B cell (primary cell): ENCODE measurements around the gene ERCC2. TPM values are rescaled to one million over a fixed set of nuclear protein-coding genes. Genes with fewer than 3 reads are reported as not detected.
A peak's percentile ranks its signal among the peaks of the same experiment; 100 is the strongest.

Source experiments
- ATAC-seq: fragments of 200-7000 bp; cut with Tn5 transposase; one replicate; pipeline ENCODE4 v1.10.0; 2021; ENCODE audit warnings: low read depth, mild to moderate bottlenecking, moderate number of reproducible peaks, moderate library complexity
- CTCF ChIA-PET: fragments of 350-600 bp; sonication (Branson Sonifier 250); formaldehyde crosslinking; loops from one replicate; lab custom pipeline; 2021; ENCODE audit warnings: antibody characterized with exemption, inconsistent platforms; lab: Charles Lee
- POLR2A ChIA-PET: fragments of 350-600 bp; sonication (Branson Sonifier 250); formaldehyde crosslinking; loops from one replicate; lab custom pipeline; 2021; ENCODE audit warnings: antibody characterized with exemption; lab: Charles Lee
- DNase-seq: peaks from one replicate; pipeline ENCODE4 v3.0.0; 2013
- H2AFZ ChIP-seq: 2 replicates; pipeline ENCODE4 v1.6.1; 2012; ENCODE audit warnings: mild to moderate bottlenecking, low read depth, low read length; ENCODE audit not compliant: insufficient read depth, poor library complexity, severe bottlenecking
- H3K27ac ChIP-seq, 2 donors: 1 replicate in 1 of 2; 2 replicates in 1 of 2; pipeline ENCODE4 v1.5.1; 2012 to 2013; ENCODE audit warnings: low read length in 2 of 2, mild to moderate bottlenecking in 2 of 2, moderate library complexity in 1 of 2
- H3K27me3 ChIP-seq, 4 experiments: fragments of 200-600 bp in 1 of 4; sonication (generic) in 1 of 4; replicated peaks in 1 of 4; 1 replicate in 2 of 4; 2 replicates in 2 of 4; pipeline versions ENCODE4 v1.6.1 to v1.7.0; 2013 to 2016; ENCODE audit warnings: low read length in 3 of 4, mild to moderate bottlenecking in 2 of 4, mixed read lengths in 1 of 4, moderate library complexity in 1 of 4; ENCODE audit not compliant: insufficient read depth in 4 of 4, control insufficient read depth in 3 of 4; ENCODE audit errors: control extremely low read depth in 1 of 4
- H3K36me3 ChIP-seq, 2 experiments: replicated peaks in 1 of 2; 1 replicate in 1 of 2; 2 replicates in 1 of 2; pipeline versions ENCODE4 v1.6.1 to v1.7.1; 2013; ENCODE audit warnings: low read length in 1 of 2; ENCODE audit not compliant: insufficient read depth in 2 of 2, control insufficient read depth in 1 of 2; ENCODE audit errors: control extremely low read depth in 1 of 2, extremely low read depth in 1 of 2
- H3K4me1 ChIP-seq, 2 donors: fragments of 200-600 bp in 1 of 2; sonication (generic) in 1 of 2; 1 replicate in 1 of 2; 2 replicates in 1 of 2; pipeline versions ENCODE4 v1.5.1 to v1.6.1; 2013 to 2017; ENCODE audit warnings: low read length in 2 of 2; ENCODE audit not compliant: control insufficient read depth in 2 of 2, insufficient read depth in 2 of 2
- H3K4me2 ChIP-seq: replicated peaks from 2 replicates; pipeline ENCODE3; 2012; ENCODE audit warnings: mild to moderate bottlenecking, low read depth, low read length; ENCODE audit not compliant: poor library complexity, severe bottlenecking
- H3K4me3 ChIP-seq, 5 experiments: fragments of 200-600 bp in 1 of 5; sonication (generic) in 1 of 5; 1 replicate in 3 of 5; 2 replicates in 2 of 5; pipeline versions ENCODE4 v1.5.1 to v1.7.0; 2011 to 2016; ENCODE audit warnings: low read length in 4 of 5, mild to moderate bottlenecking in 4 of 5, low read depth in 2 of 5, control low read depth in 1 of 5, moderate library complexity in 1 of 5; ENCODE audit not compliant: insufficient read depth in 1 of 5; ENCODE audit errors: control extremely low read depth in 1 of 5, extremely low read depth in 1 of 5
- H3K79me2 ChIP-seq: fragments of 200-600 bp; sonication (generic); one replicate; pipeline ENCODE4 v1.6.0; 2016; ENCODE audit warnings: low read length; ENCODE audit not compliant: control insufficient read depth, insufficient read depth
- H3K9ac ChIP-seq: fragments of 200-600 bp; sonication (generic); 2 replicates; pipeline ENCODE4 v1.6.1; 2017; ENCODE audit warnings: mild to moderate bottlenecking, low read length, moderate library complexity
- H3K9me3 ChIP-seq, 3 donors: one replicate each; pipeline versions ENCODE4 v1.6.1 to v1.7.1; 2013; ENCODE audit warnings: low read length in 2 of 3; ENCODE audit not compliant: control insufficient read depth in 2 of 3, insufficient read depth in 1 of 3; ENCODE audit errors: control extremely low read depth in 1 of 3
- H4K20me1 ChIP-seq: 2 replicates; pipeline ENCODE4 v1.6.0; 2012; ENCODE audit warnings: mild to moderate bottlenecking, low read length; ENCODE audit not compliant: insufficient read depth, control insufficient read depth, poor library complexity, severe bottlenecking
- H3K27ac Mint-ChIP-seq: one replicate; pipeline ENCODE4 v1.8.0; 2021; ENCODE audit warnings: mixed read lengths
- H3K27me3 Mint-ChIP-seq: one replicate; pipeline ENCODE4 v1.8.0; 2021; ENCODE audit warnings: mixed read lengths
- H3K4me1 Mint-ChIP-seq: one replicate; pipeline ENCODE4 v1.8.0; 2021; ENCODE audit warnings: mixed read lengths
- H3K4me3 Mint-ChIP-seq: one replicate; pipeline ENCODE4 v1.8.0; 2021; ENCODE audit warnings: mixed read lengths
- H3K9me3 Mint-ChIP-seq: one replicate; pipeline ENCODE4 v1.8.0; 2022; ENCODE audit warnings: mixed read lengths; ENCODE audit not compliant: insufficient read depth
- EZH2 ChIP-seq: IDR thresholded peaks from 2 replicates; pipeline ENCODE4 v1.6.1; 2012; ENCODE audit warnings: borderline replicate concordance, low read depth, mild to moderate bottlenecking, moderate library complexity, low read length; ENCODE audit not compliant: insufficient read depth, poor library complexity, severe bottlenecking
- WGBS: methylation state at CpG from one replicate; pipeline ENCODE4 v1.1.5; 2013; ENCODE audit warnings: missing lambda C conversion rate; ENCODE audit not compliant: insufficient coverage; 5-methylcytosine and 5-hydroxymethylcytosine counted together
- intact Hi-C: fragments of 100-400 bp; cut with micrococcal nuclease; formaldehyde crosslinking; loops from one replicate; pipeline ENCODE4 v1.10.0; 2022
- polyA plus RNA-seq: library from polyadenylated mRNA; depleted of rRNA; stranded (reverse); fragments of >200 nt; gene quantifications from 2 replicates; pipeline ENCODE4 v1.2.3, GENCODE V29; 2012
- total RNA-seq, 2 donors: library from RNA; stranded (reverse); fragments of 120-200 nt in 1 of 2; gene quantifications; 1 replicate in 1 of 2; 2 replicates in 1 of 2; pipeline versions ENCODE4 v1.2.3 to v1.2.4, GENCODE V29; 2013 to 2022
- TF ChIP-seq, protein P1 (sequence below): fragments of 200-600 bp; IDR thresholded peaks from one replicate; pipeline ENCODE4 v1.8.0; 2022; ENCODE audit warnings: antibody characterized with exemption, mild to moderate bottlenecking

The ERCC2 gene
- total and polyA plus RNA-seq, 2 donors (not counting 1 experiment from before 2014, with no cell fraction given), result 20.8 to 26.5 TPM

DNA sequence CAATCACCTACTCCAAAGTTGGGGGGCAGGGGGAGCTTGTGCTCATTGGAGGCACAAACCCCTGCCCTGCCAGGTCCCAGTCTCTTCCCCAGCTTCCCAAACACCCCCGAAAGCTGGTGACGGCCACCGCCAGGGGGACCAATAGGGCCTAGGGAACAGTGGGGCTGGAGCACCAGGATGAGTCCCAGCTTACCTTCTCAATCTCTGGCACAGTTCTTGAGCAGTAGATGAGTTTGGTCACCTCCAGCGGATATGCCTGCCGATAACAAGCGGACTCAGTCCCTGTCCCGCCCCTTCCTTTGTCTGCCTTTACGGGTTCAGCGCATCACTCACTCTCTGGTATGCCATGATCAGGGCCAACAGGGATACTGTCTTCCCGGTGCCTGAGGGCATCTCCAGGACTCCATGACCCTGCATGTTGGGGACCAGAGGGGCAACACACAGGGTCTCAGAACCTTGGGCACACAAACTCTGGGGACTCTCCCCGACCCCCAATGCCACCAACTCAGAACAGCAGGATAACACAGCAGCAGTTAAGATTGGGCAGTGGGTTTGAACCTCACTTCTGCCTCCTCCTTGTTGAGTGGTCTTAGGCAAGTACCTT is 1.5 kb downstream of the ERCC2 start:
- CTCF ChIA-PET, result interaction anchor here (1.4 kb wide), 1 partner anchor 70 kb away, joined by 3 read pairs; no protein-coding TSS in a partner anchor
- no peaks in the 10 kb centered on the region for H3K9me3 Mint-ChIP-seq
- ATAC-seq (no peak), DNase-seq (no peak)
- no peak overlapping the region for H3K4me3 ChIP-seq
- H3K9ac ChIP-seq, result no peak overlapping the region
- H3K4me3 Mint-ChIP-seq, result peak overlapping the region; percentile 67
- no peak overlapping the region for H3K27ac Mint-ChIP-seq
- peaks cover 7% of the 10 kb centered on the region for H3K79me2 ChIP-seq
- peak overlapping the region; percentile 94 for H3K4me2 ChIP-seq
- no peaks in the 10 kb centered on the region for H3K27me3 Mint-ChIP-seq
- peaks cover 3 to 12% of the 10 kb centered on the region in 2 donors for H3K4me1 ChIP-seq
- no peaks in the 10 kb centered on the region for H4K20me1 ChIP-seq
- POLR2A ChIA-PET, result no interaction called here
- H3K4me1 Mint-ChIP-seq, result peaks cover 12% of the 10 kb centered on the region
- no peak overlapping the region for H3K27ac ChIP-seq
- WGBS, result 97% methylated on average over 11 of the region's 11 CpGs
- peaks cover 0 to 5% of the 10 kb centered on the region in 2 experiments for H3K36me3 ChIP-seq
- TF ChIP-seq, protein P1, sequence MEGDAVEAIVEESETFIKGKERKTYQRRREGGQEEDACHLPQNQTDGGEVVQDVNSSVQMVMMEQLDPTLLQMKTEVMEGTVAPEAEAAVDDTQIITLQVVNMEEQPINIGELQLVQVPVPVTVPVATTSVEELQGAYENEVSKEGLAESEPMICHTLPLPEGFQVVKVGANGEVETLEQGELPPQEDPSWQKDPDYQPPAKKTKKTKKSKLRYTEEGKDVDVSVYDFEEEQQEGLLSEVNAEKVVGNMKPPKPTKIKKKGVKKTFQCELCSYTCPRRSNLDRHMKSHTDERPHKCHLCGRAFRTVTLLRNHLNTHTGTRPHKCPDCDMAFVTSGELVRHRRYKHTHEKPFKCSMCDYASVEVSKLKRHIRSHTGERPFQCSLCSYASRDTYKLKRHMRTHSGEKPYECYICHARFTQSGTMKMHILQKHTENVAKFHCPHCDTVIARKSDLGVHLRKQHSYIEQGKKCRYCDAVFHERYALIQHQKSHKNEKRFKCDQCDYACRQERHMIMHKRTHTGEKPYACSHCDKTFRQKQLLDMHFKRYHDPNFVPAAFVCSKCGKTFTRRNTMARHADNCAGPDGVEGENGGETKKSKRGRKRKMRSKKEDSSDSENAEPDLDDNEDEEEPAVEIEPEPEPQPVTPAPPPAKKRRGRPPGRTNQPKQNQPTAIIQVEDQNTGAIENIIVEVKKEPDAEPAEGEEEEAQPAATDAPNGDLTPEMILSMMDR, result no peak
- TF ChIP-seq EZH2, result no peak
- H2AFZ ChIP-seq, result no peak overlapping the region
- no peaks in the 10 kb centered on the region for H3K27me3 ChIP-seq
- no peaks in the 10 kb centered on the region for H3K9me3 ChIP-seq
- intact Hi-C loops, result no loop called here

DNA sequence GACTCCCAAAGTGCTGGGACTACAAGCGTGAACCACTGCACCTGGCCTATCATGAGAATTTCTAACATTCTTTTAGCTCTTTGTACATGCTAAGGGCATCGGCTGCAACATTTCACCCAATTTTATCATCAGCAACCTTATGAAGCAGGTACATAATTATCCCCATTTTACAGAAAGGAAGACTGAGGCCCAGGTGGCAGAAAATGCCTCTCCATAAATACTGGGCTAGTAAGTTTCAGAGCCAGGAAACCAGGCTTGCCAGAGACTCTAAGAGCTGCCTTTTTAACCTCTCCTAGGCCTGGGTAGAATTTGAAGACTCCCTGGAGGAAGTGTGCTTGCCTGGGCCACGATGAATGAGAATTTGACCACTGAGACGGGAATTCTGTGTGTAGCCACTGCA is 2.2 kb downstream of the ERCC2 start:
- no peak overlapping the region for H3K27ac Mint-ChIP-seq
- Histone ChIP-seq H3K79me2 (peaks cover 7% of the 10 kb centered on the region), H3K9me3 (no peaks in the 10 kb centered on the region), H3K4me1 (peaks cover 3 to 12% of the 10 kb centered on the region in 2 donors), H3K36me3 (peaks cover 0 to 5% of the 10 kb centered on the region in 2 experiments), H3K27ac (no peak overlapping the region), H3K4me3 (no peak overlapping the region), H3K9ac (no peak overlapping the region), H4K20me1 (no peaks in the 10 kb centered on the region), H2AFZ (no peak overlapping the region), H3K27me3 (no peaks in the 10 kb centered on the region), H3K4me2 (no peak overlapping the region)
- H3K27me3 Mint-ChIP-seq, result no peaks in the 10 kb centered on the region
- WGBS, result 100% methylated on average over 4 of the region's 4 CpGs
- no peak for ATAC-seq
- intact Hi-C loops, result no loop called here
- no peak overlapping the region for H3K4me3 Mint-ChIP-seq
- ChIA-PET POLR2A (no interaction called here), CTCF (interaction anchor here (1.4 kb wide), 1 partner anchor 71 kb away, joined by 3 read pairs; no protein-coding TSS in a partner anchor)
- no peak for DNase-seq
- H3K9me3 Mint-ChIP-seq, result no peaks in the 10 kb centered on the region
- H3K4me1 Mint-ChIP-seq, result peaks cover 12% of the 10 kb centered on the region
- TF ChIP-seq, protein P1, result no peak
- no peak for TF ChIP-seq EZH2
